ENCODE data around the gene ITGB5. TPM values are rescaled to one million over a fixed set of nuclear protein-coding genes. Genes with fewer than 3 reads are reported as not detected.
A peak's percentile ranks its signal among the peaks of the same experiment; 100 is the strongest.

ITGB5 gene
- total RNA-seq, 4 donors from 2014 or later = 155 to 452 (median 234) TPM

DNA sequence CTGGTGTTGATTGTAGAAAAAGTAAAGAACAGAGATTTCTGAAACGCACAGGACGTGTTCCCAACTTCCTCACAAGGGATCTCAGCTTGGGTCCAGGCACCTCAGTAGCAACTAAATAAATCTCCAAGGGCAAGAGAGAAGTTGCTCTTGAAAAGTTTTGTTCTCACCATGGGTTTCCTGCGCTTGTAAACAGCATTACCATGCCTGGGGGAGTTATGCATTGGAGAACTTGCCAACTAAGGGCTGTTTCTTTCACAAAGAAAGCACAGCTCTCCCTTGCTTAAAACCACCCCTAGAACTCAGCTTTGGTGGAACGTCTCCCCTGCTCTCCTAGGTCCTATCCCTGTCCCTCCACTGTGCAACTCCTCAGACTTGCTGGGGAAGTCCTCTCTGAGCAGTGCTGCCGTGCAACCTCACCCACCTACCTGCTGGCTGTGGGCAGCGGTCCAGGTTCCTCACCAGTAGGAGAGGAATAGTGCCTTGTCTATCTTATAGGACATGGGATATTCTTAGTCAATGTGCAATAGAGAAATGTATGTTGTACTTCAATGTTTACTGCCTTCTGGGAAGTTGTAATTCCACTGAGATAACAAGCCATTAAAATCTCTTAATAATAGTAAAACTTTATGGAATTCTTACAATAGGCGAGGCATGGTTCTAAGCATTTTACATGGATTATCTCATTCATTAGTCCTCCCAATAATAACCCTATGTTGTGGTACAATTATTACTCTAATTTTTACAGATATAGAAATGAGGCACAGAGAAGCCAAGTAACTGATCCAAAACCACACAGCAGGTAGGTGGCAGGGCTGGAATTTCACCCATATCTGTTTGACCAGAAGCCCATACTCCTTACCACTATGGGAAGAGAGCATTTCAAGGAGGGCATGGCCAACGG is 105.4 kb downstream of the ITGB5 start:
- ATAC-seq (ENCODE audit: low FRiP score) (no peak), DNase-seq (ENCODE audit: low spot score) (no peak)
- TF ChIP-seq, protein P1, sequence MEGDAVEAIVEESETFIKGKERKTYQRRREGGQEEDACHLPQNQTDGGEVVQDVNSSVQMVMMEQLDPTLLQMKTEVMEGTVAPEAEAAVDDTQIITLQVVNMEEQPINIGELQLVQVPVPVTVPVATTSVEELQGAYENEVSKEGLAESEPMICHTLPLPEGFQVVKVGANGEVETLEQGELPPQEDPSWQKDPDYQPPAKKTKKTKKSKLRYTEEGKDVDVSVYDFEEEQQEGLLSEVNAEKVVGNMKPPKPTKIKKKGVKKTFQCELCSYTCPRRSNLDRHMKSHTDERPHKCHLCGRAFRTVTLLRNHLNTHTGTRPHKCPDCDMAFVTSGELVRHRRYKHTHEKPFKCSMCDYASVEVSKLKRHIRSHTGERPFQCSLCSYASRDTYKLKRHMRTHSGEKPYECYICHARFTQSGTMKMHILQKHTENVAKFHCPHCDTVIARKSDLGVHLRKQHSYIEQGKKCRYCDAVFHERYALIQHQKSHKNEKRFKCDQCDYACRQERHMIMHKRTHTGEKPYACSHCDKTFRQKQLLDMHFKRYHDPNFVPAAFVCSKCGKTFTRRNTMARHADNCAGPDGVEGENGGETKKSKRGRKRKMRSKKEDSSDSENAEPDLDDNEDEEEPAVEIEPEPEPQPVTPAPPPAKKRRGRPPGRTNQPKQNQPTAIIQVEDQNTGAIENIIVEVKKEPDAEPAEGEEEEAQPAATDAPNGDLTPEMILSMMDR (IDR thresholded peaks at IDR 0.05) = no peak

DNA sequence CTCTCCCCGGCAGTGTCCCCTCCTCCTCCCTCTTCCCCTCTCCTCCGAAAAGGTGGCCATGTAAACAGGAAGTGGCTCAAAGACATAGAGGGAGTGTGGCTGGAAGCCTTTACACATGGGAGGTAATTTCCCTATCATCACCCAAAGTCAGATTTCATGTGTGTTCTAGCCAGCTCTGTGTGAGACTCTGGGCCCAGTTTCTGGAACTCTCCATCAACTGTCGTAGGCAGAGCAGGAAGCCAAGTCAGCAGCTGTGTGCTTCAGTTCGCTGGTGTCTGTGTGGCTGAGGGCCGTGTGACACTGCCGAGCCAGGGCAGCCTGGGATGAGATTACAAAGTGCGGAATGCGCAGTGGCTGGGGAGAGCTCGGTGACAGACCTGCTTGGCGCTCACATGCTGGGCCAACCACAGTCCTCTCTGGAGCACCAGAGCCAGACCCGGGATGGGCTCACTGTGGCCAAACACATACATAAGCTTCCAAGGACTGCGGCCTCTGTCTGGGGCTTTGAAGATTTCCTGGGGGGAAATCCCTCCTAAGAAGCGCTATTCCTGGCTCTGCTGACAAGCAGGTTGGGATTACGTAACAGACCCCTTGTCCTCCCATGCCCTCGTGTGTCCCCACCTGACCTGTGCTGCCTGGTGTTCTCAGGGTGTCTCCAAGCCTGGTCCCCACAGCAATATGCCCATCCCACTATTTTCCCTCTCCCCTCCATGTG is 106.2 kb downstream of the ITGB5 start:
- TF ChIP-seq, protein P1 (IDR thresholded peaks at IDR 0.05) = no peak
- ATAC-seq (ENCODE audit: low FRiP score) = peak; percentile 73
- no peak for DNase-seq (ENCODE audit: low spot score)

DNA sequence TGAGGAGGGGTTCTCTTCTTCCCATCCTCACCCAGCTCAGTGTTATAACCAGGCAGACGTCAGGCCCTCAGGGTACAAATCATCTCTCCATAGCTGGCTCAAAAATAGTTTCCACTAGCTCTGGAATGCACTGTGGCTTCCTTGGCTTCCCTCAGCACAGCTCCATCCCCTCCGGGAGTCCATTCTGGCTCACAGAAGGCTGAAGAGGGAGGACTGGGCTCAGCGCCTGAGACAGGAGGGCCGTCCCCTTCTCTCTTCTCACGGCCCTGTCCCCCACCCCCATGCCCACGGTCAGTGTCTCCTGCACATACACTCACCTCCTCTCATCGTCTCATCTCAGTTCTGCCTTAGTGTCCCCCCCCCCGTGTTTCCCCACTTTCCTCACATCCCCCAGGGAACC is 106.8 kb downstream of the ITGB5 start:
- ATAC-seq (ENCODE audit: low FRiP score) = peak; percentile 56
- TF ChIP-seq, protein P1 (IDR thresholded peaks at IDR 0.05) = no peak
- no peak for DNase-seq (ENCODE audit: low spot score)

DNA sequence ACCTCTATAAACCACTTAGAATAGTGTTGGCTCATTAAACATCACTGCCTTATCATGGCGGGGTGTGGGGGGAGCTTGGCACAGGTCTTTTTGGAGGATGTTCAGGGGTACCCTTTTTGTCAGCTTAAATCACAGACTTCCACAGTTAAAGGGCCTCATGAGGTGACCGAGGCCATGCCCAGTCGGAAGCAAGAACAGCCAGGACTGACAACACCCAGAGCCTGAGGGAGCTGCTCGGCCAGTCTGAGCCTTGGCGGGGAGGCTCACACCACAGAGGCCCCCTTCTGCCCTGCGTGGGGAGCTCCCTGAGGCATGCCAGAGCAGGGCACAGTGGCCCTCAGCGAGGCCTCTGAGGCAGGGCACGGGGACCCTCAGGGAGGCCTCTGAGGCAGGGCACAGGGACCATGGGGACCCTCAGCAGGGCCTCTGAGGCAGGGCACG is 107.4 kb downstream of the ITGB5 start:
- ATAC-seq (ENCODE audit: low FRiP score) (no peak), DNase-seq (ENCODE audit: low spot score) (no peak)
- TF ChIP-seq, protein P1 (IDR thresholded peaks at IDR 0.05) = no peak

DNA sequence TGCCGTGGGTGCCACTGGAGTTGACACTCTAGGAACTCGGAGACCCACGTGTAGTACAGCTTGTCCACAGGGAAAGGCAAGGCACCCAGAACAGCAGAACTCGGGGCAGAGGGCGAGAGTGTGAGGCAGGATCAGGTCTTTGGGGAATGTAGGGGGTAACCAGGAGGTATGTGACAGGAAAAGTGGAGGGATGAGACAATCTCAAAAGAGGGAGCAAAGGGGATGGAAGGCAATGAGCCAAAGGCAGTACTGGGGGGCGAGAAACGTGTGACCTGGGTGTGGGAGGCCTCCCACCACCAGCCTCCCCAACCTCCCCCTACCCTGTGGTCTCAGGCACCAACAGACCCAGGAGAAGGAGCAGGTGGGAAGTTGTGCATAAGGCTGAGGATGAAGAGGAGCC is 108.0 kb downstream of the ITGB5 start:
- DNase-seq (ENCODE audit: low spot score) (no peak), ATAC-seq (ENCODE audit: low FRiP score) (no peak)
- TF ChIP-seq, protein P1 (IDR thresholded peaks at IDR 0.05) = no peak

DNA sequence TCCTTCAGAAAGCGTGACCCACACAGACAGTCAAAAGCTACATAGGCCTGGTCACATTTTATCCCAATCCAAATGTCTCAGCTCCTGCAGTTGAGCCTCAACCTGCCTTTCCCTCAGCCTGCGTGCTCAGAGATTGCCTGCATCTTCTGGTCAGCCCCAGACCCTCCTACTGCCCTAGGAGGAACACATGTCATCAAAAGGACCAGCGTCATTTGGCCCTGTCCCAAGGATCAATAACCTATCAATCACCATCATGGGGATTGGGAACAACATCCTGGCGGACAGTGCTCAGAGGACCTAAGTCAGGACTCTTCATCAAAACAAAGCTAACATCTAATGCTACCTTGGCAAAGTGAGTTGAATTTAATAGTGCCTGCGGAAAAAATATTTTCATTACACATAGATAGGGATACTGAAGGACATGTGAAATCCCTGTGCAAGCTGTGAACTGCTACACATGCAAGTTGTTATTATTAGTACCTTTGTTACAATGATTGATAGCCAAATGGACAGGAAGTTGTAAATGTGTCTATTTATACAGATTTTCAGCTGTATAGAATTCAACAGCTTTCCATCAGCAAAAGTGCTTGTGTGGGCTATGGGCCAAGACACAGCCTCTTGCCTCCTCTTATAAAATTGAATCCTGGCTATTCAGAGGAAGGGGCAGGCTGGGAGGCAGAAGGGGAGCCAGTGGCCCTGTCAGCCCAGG is 109.2 kb downstream of the ITGB5 start:
- ATAC-seq (ENCODE audit: low FRiP score) = no peak
- TF ChIP-seq, protein P1 (IDR thresholded peaks at IDR 0.05) = no peak
- DNase-seq (ENCODE audit: low spot score) = no peak
